HepG2 (cell line): ENCODE results near the gene THOC7. TPM values are rescaled to one million over a fixed set of nuclear protein-coding genes. Genes with fewer than 3 reads are reported as not detected.

Experiments used
- GABPA ChIP-seq, 2 experiments: IDR thresholded peaks; 2 replicates each; pipeline ENCODE4 v1.6.1; 2011 to 2016; ENCODE audit warnings: low read depth in 2 of 2, low read length in 1 of 2, missing biosample characterization in 1 of 2, missing genetic modification characterization in 1 of 2
- GTF2F1 ChIP-seq: fragments of 150-350 bp; IDR thresholded peaks from 2 replicates; pipeline ENCODE4 v1.6.1; 2014; ENCODE audit warnings: low read length
- KLF13 ChIP-seq: sonication (generic); formaldehyde crosslinking; IDR thresholded peaks from 2 replicates; pipeline ENCODE4 v1.4.0; 2020; ENCODE audit warnings: mild to moderate bottlenecking, missing genetic modification reagents
- MBNL3 ChIP-seq: fragments of 250-450 bp; sonication (Bioruptor Pico); conservative IDR thresholded peaks from 2 replicates; pipeline ENCODE4 v1.8.0; 2022; ENCODE audit warnings: mild to moderate bottlenecking, inconsistent platforms
- POLR2AphosphoS2 ChIP-seq: IDR thresholded peaks from 2 replicates; pipeline ENCODE4 v1.6.1; 2011; ENCODE audit warnings: low read depth, low read length, improper control_type of control experiment
- RFX5 ChIP-seq: IDR thresholded peaks from 2 replicates; pipeline ENCODE4 v1.6.1; 2011; ENCODE audit warnings: low read depth, low read length, improper control_type of control experiment
- ZNF17 ChIP-seq: sonication (generic); formaldehyde crosslinking; IDR thresholded peaks from 2 replicates; pipeline ENCODE4 v1.5.0; 2020; ENCODE audit warnings: mild to moderate bottlenecking, missing genetic modification reagents
- polyA plus RNA-seq, 8 experiments: library from polyadenylated mRNA; depleted of rRNA in 3 of 8; stranded (reverse) in 7 of 8; unstranded in 1 of 8; fragments of >200 nt; fragmentation: Illumina TruSeq in 4 of 8; extraction: Trizol in 4 of 8; gene quantifications; 2 replicates each; pipeline versions ENCODE4 v1.2.1 to v1.2.3, GENCODE V29; 2011 to 2016; ENCODE audit warnings: low read depth in 4 of 8, missing spikeins in 1 of 8, mixed read lengths in 1 of 8; ENCODE audit not compliant: insufficient read depth in 1 of 8
- total RNA-seq, 5 experiments: library from RNA; depleted of rRNA; stranded (reverse); fragments of >200 nt; fragmentation: Illumina TruSeq; extraction: Trizol; gene quantifications; 2 replicates each; pipeline ENCODE4 v1.2.3, GENCODE V29; 2016; ENCODE audit warnings: low read depth in 1 of 5
- TF ChIP-seq, protein P1 (sequence below): sonication (generic); formaldehyde crosslinking; IDR thresholded peaks from 2 replicates; pipeline ENCODE4 v1.4.0; 2020; ENCODE audit warnings: mild to moderate bottlenecking, missing genetic modification reagents
- TF ChIP-seq, protein P2 (sequence below): sonication (generic); formaldehyde crosslinking; IDR thresholded peaks from 2 replicates; pipeline ENCODE4 v1.8.1; 2023; ENCODE audit warnings: missing genetic modification reagents, mild to moderate bottlenecking, borderline replicate concordance
- TF ChIP-seq, protein P3 (sequence below): IDR thresholded peaks from 2 replicates; pipeline ENCODE4 v1.6.1; 2016
- TF ChIP-seq, protein P4 (sequence below): IDR thresholded peaks from 2 replicates; pipeline ENCODE4 v1.6.1; 2012; ENCODE audit warnings: inconsistent platforms
- TF ChIP-seq, protein P5 (sequence below): sonication (generic); formaldehyde crosslinking; IDR thresholded peaks from 2 replicates; pipeline ENCODE4 v1.5.1; 2020; ENCODE audit warnings: mild to moderate bottlenecking, missing genetic modification reagents, borderline replicate concordance

The THOC7 gene
- total and polyA plus RNA-seq, 2 of the 13 experiments (the other 11 are each of a cell fraction or from before 2014, with no cell fraction given) = 32.8 to 63.5 TPM

DNA sequence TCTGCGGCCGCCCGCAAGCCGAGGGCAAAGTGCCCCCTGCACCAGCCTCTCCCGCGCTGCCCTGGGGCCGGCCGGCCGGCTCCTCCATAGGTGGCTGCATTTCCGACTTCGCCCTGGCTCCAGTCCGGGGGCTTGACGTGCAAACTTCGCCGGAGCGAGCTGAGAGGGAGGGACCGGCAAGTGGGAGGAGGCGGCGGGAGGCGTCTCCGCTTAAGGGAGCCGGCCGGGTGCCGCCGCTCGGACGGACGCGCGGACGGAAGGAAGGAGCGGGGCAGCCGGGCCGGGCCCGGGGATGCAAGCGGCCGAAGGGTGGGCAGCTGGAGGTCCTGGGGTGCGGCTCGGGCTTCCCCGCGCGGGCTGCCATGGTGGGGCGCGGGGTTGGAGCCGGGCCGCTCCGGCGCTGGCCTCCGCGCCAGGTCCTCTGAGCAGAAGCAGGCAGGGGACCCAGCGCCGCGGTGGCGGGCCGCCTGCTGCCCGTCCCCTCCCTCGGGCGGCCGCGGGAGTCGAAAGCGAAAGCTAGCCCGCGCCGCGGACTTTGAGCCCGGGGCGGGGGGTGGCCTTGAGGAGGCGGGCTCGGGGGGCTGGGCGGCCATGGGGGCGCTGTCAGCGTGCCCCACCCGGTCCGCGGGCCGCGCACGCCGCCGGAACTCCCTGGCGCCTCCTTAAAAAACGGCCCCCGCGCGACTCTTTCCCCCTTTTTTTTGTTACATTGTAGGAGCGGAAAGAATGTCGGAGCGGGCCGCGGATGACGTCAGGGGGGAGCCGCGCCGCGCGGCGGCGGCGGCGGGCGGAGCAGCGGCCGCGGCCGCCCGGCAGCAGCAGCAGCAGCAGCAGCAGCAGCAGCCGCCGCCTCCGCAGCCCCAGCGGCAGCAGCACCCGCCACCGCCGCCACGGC is 48.5 kb upstream of the THOC7 start, which contains the start of gene SCAANT1 (continued):
- TF ChIP-seq, protein P1, sequence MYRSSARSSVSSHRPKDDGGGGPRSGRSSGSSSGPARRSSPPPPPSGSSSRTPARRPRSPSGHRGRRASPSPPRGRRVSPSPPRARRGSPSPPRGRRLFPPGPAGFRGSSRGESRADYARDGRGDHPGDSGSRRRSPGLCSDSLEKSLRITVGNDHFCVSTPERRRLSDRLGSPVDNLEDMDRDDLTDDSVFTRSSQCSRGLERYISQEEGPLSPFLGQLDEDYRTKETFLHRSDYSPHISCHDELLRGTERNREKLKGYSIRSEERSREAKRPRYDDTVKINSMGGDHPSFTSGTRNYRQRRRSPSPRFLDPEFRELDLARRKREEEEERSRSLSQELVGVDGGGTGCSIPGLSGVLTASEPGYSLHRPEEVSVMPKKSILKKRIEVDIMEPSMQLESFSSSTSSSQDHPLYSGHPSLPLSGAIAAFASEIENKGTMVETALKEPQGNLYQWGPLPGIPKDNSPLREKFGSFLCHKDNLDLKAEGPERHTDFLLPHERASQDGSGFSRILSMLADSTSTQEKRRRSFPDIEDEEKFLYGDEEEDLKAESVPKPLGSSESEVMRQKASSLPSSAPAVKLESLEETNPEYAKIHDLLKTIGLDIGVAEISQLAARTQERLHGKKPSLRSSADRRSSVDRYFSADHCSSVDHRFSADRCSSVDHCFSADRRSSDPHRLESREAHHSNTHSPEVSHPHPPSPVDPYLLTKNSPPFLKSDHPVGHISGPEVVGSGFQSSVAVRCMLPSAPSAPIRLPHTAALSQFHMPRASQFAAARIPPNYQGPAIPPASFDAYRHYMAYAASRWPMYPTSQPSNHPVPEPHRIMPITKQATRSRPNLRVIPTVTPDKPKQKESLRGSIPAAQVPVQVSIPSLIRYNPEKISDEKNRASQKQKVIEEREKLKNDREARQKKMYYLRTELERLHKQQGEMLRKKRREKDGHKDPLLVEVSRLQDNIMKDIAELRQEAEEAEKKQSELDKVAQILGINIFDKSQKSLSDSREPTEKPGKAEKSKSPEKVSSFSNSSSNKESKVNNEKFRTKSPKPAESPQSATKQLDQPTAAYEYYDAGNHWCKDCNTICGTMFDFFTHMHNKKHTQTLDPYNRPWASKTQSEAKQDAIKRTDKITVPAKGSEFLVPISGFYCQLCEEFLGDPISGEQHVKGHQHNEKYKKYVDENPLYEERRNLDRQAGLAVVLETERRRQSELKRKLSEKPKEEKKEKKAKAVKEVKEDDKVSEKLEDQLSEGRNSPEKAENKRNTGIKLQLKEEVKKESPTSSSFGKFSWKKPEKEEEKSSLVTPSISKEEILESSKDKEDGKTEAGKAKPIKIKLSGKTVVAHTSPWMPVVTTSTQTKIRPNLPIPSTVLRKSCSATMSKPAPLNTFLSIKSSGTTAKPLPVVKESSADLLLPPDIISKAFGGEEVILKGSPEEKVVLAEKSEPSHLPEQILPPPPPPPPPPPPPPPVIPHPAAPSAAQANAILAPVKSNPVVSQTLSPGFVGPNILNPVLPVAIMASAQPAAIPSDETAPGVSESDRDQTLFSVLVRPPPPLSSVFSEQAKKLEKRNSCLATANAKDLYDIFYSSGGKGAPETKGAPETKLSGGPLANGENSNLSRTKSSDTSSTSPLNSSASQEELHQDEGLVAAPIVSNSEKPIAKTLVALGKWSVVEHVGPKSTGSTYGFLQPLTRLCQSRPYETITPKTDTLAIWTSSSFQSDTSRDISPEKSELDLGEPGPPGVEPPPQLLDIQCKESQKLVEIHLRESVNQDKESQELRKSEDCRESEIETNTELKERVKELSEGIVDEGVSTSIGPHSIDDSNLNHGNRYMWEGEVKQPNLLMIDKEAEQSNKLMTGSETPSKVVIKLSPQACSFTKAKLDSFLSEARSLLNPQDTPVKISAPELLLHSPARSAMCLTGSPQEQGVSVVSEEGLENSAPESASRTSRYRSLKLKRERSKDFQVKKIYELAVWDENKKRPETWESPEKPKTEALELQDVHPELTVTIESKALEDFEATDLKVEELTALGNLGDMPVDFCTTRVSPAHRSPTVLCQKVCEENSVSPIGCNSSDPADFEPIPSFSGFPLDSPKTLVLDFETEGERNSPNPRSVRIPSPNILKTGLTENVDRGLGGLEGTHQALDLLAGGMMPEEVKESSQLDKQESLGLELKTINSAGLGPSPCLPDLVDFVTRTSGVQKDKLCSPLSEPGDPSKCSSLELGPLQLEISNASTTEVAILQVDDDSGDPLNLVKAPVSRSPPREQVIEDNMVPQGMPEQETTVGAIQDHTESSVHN = no peak
- TF ChIP-seq, protein P2, sequence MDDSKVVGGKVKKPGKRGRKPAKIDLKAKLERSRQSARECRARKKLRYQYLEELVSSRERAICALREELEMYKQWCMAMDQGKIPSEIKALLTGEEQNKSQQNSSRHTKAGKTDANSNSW (CRISPR knock-in tag) = no peak
- TF ChIP-seq, protein P3, sequence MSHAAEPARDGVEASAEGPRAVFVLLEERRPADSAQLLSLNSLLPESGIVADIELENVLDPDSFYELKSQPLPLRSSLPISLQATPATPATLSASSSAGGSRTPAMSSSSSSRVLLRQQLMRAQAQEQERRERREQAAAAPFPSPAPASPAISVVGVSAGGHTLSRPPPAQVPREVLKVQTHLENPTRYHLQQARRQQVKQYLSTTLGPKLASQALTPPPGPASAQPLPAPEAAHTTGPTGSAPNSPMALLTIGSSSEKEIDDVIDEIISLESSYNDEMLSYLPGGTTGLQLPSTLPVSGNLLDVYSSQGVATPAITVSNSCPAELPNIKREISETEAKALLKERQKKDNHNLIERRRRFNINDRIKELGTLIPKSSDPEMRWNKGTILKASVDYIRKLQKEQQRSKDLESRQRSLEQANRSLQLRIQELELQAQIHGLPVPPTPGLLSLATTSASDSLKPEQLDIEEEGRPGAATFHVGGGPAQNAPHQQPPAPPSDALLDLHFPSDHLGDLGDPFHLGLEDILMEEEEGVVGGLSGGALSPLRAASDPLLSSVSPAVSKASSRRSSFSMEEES (CRISPR knock-in tag) = no peak
- TF ChIP-seq KLF13 (CRISPR knock-in tag) = no peak
- TF ChIP-seq ZNF17 (CRISPR knock-in tag) = no peak
- TF ChIP-seq GABPA (IDR thresholded peaks at IDR 0.05; ENCODE audit: low read depth, low read length) = peak; percentile 47
- TF ChIP-seq GABPA (CRISPR knock-in tag; IDR thresholded peaks at IDR 0.05; ENCODE audit: low read depth) = peak; percentile 62
- TF ChIP-seq, protein P4, sequence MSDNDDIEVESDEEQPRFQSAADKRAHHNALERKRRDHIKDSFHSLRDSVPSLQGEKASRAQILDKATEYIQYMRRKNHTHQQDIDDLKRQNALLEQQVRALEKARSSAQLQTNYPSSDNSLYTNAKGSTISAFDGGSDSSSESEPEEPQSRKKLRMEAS = peak; percentile 50
- no peak for TF ChIP-seq RFX5
- TF ChIP-seq, protein P5, sequence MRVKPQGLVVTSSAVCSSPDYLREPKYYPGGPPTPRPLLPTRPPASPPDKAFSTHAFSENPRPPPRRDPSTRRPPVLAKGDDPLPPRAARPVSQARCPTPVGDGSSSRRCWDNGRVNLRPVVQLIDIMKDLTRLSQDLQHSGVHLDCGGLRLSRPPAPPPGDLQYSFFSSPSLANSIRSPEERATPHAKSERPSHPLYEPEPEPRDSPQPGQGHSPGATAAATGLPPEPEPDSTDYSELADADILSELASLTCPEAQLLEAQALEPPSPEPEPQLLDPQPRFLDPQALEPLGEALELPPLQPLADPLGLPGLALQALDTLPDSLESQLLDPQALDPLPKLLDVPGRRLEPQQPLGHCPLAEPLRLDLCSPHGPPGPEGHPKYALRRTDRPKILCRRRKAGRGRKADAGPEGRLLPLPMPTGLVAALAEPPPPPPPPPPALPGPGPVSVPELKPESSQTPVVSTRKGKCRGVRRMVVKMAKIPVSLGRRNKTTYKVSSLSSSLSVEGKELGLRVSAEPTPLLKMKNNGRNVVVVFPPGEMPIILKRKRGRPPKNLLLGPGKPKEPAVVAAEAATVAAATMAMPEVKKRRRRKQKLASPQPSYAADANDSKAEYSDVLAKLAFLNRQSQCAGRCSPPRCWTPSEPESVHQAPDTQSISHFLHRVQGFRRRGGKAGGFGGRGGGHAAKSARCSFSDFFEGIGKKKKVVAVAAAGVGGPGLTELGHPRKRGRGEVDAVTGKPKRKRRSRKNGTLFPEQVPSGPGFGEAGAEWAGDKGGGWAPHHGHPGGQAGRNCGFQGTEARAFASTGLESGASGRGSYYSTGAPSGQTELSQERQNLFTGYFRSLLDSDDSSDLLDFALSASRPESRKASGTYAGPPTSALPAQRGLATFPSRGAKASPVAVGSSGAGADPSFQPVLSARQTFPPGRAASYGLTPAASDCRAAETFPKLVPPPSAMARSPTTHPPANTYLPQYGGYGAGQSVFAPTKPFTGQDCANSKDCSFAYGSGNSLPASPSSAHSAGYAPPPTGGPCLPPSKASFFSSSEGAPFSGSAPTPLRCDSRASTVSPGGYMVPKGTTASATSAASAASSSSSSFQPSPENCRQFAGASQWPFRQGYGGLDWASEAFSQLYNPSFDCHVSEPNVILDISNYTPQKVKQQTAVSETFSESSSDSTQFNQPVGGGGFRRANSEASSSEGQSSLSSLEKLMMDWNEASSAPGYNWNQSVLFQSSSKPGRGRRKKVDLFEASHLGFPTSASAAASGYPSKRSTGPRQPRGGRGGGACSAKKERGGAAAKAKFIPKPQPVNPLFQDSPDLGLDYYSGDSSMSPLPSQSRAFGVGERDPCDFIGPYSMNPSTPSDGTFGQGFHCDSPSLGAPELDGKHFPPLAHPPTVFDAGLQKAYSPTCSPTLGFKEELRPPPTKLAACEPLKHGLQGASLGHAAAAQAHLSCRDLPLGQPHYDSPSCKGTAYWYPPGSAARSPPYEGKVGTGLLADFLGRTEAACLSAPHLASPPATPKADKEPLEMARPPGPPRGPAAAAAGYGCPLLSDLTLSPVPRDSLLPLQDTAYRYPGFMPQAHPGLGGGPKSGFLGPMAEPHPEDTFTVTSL (CRISPR knock-in tag) = peak; percentile 56; the same call in 1 of the 2 replicates
- TF ChIP-seq POLR2AphosphoS2 = no peak
- no peak for TF ChIP-seq MBNL3
- TF ChIP-seq GTF2F1 = no peak
